Glomerular endothelial cell (primary cell): ENCODE measurements around the gene TSC22D2. TPM values are rescaled to one million over a fixed set of nuclear protein-coding genes. Genes with fewer than 3 reads are reported as not detected.

Experiments
- total RNA-seq: library from RNA; depleted of rRNA; stranded (reverse); fragments of >200 nt; gene quantifications from 2 replicates; pipeline ENCODE4 v1.2.3, GENCODE V29; 2015

TSC22D2 gene
- total RNA-seq, 1 donor from 2014 or later: 25.9 TPM

Other genes starting within 250 kb of the TSC22D2 start
- gene SERP1, start 138.2 kb downstream of the TSC22D2 start, total RNA-seq: 255 and 358 TPM in 2 replicates
- 91.6 and 98.2 TPM in 2 replicates for gene EIF2A, start 138.5 kb downstream of the TSC22D2 start, total RNA-seq
- 130 and 133 TPM in 2 replicates for gene SELENOT, start 195.0 kb downstream of the TSC22D2 start, total RNA-seq